Muscle of leg (tissue), 16 donors: Measurements from ENCODE around the gene TRIM66. TPM values are rescaled to one million over a fixed set of nuclear protein-coding genes. Genes with fewer than 3 reads are reported as not detected.

Experiments used
- DNase-seq: peaks from one replicate; pipeline ENCODE4 v3.0.0; 2013
- H3K27ac ChIP-seq: one replicate; pipeline ENCODE4 v1.5.1; 2013; ENCODE audit warnings: mild to moderate bottlenecking, low read length, control low read depth
- H3K27me3 ChIP-seq: one replicate; pipeline ENCODE4 v1.6.1; 2013; ENCODE audit warnings: low read length; ENCODE audit not compliant: control insufficient read depth, insufficient read depth
- H3K36me3 ChIP-seq: one replicate; pipeline ENCODE4 v1.6.1; 2013; ENCODE audit warnings: low read length; ENCODE audit not compliant: control insufficient read depth, insufficient read depth
- H3K4me1 ChIP-seq: one replicate; pipeline ENCODE4 v1.6.1; 2013; ENCODE audit warnings: low read length; ENCODE audit not compliant: control insufficient read depth, insufficient read depth
- H3K4me3 ChIP-seq: one replicate; pipeline ENCODE4 v1.5.1; 2013; ENCODE audit warnings: low read length, control low read depth
- H3K9me3 ChIP-seq: replicated peaks from 2 replicates; pipeline ENCODE4 v1.6.1; 2013; ENCODE audit warnings: low read depth, low read length; ENCODE audit not compliant: control insufficient read depth
- WGBS: methylation state at CpG from one replicate; pipeline ENCODE4 v1.1.5; 2013; ENCODE audit warnings: missing lambda C conversion rate; ENCODE audit not compliant: insufficient coverage; 5-methylcytosine and 5-hydroxymethylcytosine counted together
- long read RNA-seq, 11 donors: transcript quantifications; one replicate each; lab custom pipeline, GENCODE V29; 2026
- polyA plus RNA-seq, 8 donors: library from polyadenylated mRNA; unstranded; fragments of 120-200 nt; gene quantifications; one replicate each; pipeline versions ENCODE4 v1.2.1 to v1.2.3, GENCODE V29; 2013; ENCODE audit warnings: inconsistent platforms in 1 of 8, low replicate concordance in 1 of 8; ENCODE audit not compliant: insufficient read length in 8 of 8, insufficient read depth in 1 of 8
- total RNA-seq: library from RNA; stranded (reverse); fragments of 120-200 nt; gene quantifications from one replicate; pipeline ENCODE4 v1.2.4, GENCODE V29; 2013

Gene TRIM66
- 3.8 TPM for total RNA-seq
- polyA plus RNA-seq, result 1 to 10 TPM; 1.0 to 5.8 (median 2.7) TPM
- long read RNA-seq, donor 1, partial matches to known transcripts, result 776 of 1,523 reads
- long read RNA-seq, donor 1, other reads (novel, unspliced or antisense), result 747 of 1,523 reads
- long read RNA-seq, donor 2, partial matches to known transcripts, result 456 of 674 reads
- long read RNA-seq, donor 2, other reads (novel, unspliced or antisense), result 218 of 674 reads
- long read RNA-seq, donor 3, partial matches to known transcripts, result 1,160 of 1,988 reads
- long read RNA-seq, donor 3, other reads (novel, unspliced or antisense), result 828 of 1,988 reads
- long read RNA-seq, donor 4, partial matches to known transcripts, result 1,896 of 3,115 reads
- long read RNA-seq, donor 4, other reads (novel, unspliced or antisense), result 1,218 of 3,115 reads
- long read RNA-seq, donor 5, partial matches to known transcripts, result 3,565 of 7,191 reads
- long read RNA-seq, donor 5, other reads (novel, unspliced or antisense), result 3,626 of 7,191 reads
- long read RNA-seq, donor 6, partial matches to known transcripts, result 3,714 of 7,090 reads
- long read RNA-seq, donor 6, other reads (novel, unspliced or antisense), result 3,376 of 7,090 reads
- long read RNA-seq, donor 7, result 0 reads
- long read RNA-seq, donor 8, result 0 reads
- long read RNA-seq, donor 9, partial matches to known transcripts, result 2,636 of 4,709 reads
- long read RNA-seq, donor 9, other reads (novel, unspliced or antisense), result 2,073 of 4,709 reads
- long read RNA-seq, donor 10, partial matches to known transcripts, result 4,817 of 7,532 reads
- long read RNA-seq, donor 10, other reads (novel, unspliced or antisense), result 2,715 of 7,532 reads
- long read RNA-seq, donor 11, partial matches to known transcripts, result 2,065 of 4,000 reads
- long read RNA-seq, donor 11, other reads (novel, unspliced or antisense), result 1,935 of 4,000 reads

- 0% methylated on average over 61 of the region's 67 CpGs for WGBS
- peak; percentile 98 for DNase-seq
These were observed at the start of gene TRIM66, which contains the start of gene RPL27A for GRCh38 chr11:8682303-8683114. TSS of gene TRIM66 (minus strand) at chr11:8682665. CDS start at chr11:8672274, 10,391 bp downstream. TSS of gene RPL27A (plus strand) at chr11:8682792. CDS start at chr11:8682814, 22 bp downstream.

GRCh38 chr11:8731647-8732323 lies 49.3 kb upstream of the TRIM66 start:
- Histone ChIP-seq H3K27ac (no peak overlapping the region), H3K9me3 (no peaks in the 10 kb centered on the region), H3K4me1 (peaks cover 39% of the 10 kb centered on the region), H3K4me3 (no peak overlapping the region), H3K36me3 (peaks cover 51% of the 10 kb centered on the region), H3K27me3 (no peaks in the 10 kb centered on the region)
- 60% methylated on average over 1 of the region's 3 CpGs for WGBS
- DNase-seq, result no peak

More at GRCh38 chr11:8682303-8683114, at the start of gene TRIM66, which contains the start of gene RPL27A:
- Histone ChIP-seq H3K9me3 (no peaks in the 10 kb centered on the region), H3K4me3 (peak within 1 kb of the TSS; percentile 99), H3K4me1 (peaks cover 19% of the 10 kb centered on the region), H3K27ac (peak within 1 kb of the TSS; percentile 99), H3K36me3 (peaks cover 42% of the 10 kb centered on the region), H3K27me3 (no peaks in the 10 kb centered on the region)

GRCh38 chr11:8730697-8731020 lies 48.2 kb upstream of the TRIM66 start:
- Histone ChIP-seq H3K27ac (no peak overlapping the region), H3K36me3 (peaks cover 49% of the 10 kb centered on the region), H3K27me3 (no peaks in the 10 kb centered on the region), H3K4me3 (no peak overlapping the region), H3K9me3 (no peaks in the 10 kb centered on the region), H3K4me1 (peaks cover 39% of the 10 kb centered on the region)
- 91% methylated on average over 17 of the region's 23 CpGs for WGBS
- no peak for DNase-seq

GRCh38 chr11:8729837-8730696 lies 47.6 kb upstream of the TRIM66 start:
- no peak for DNase-seq
- Histone ChIP-seq H3K36me3 (peaks cover 47% of the 10 kb centered on the region), H3K27me3 (no peaks in the 10 kb centered on the region), H3K27ac (no peak overlapping the region), H3K4me3 (no peak overlapping the region), H3K4me1 (peaks cover 39% of the 10 kb centered on the region), H3K9me3 (no peaks in the 10 kb centered on the region)
- 79% methylated on average over 37 of the region's 38 CpGs for WGBS

GRCh38 chr11:8729067-8729466 lies 46.6 kb upstream of the TRIM66 start:
- no peak for DNase-seq
- WGBS, result no CpG with 5 or more reads among the region's 6 CpGs
- Histone ChIP-seq H3K36me3 (peaks cover 53% of the 10 kb centered on the region), H3K9me3 (no peaks in the 10 kb centered on the region), H3K4me1 (peaks cover 44% of the 10 kb centered on the region), H3K27ac (no peak overlapping the region), H3K4me3 (no peak overlapping the region), H3K27me3 (no peaks in the 10 kb centered on the region)

- Histone ChIP-seq H3K4me1 (peaks cover 44% of the 10 kb centered on the region), H3K4me3 (no peak overlapping the region), H3K36me3 (peaks cover 50% of the 10 kb centered on the region), H3K27ac (no peak overlapping the region), H3K27me3 (no peaks in the 10 kb centered on the region), H3K9me3 (no peaks in the 10 kb centered on the region)
- no peak for DNase-seq
- WGBS, result 40% methylated on average over 1 of the region's 4 CpGs
These were observed 46.1 kb upstream of the TRIM66 start for GRCh38 chr11:8728563-8728962.

GRCh38 chr11:8726395-8726794 lies 43.9 kb upstream of the TRIM66 start:
- no CpG with 5 or more reads among the region's 4 CpGs for WGBS
- Histone ChIP-seq H3K36me3 (peaks cover 58% of the 10 kb centered on the region), H3K27ac (no peak overlapping the region), H3K4me3 (no peak overlapping the region), H3K9me3 (no peaks in the 10 kb centered on the region), H3K4me1 (peaks cover 47% of the 10 kb centered on the region), H3K27me3 (no peaks in the 10 kb centered on the region)
- DNase-seq, result no peak

GRCh38 chr11:8724682-8725081 lies 42.2 kb upstream of the TRIM66 start:
- H3K27me3 ChIP-seq, result no peaks in the 10 kb centered on the region
- 74% methylated on average over 4 of the region's 7 CpGs for whole genome bisulfite sequencing
- H3K4me1 ChIP-seq, result peaks cover 64% of the 10 kb centered on the region
- H3K4me3 ChIP-seq, result no peak overlapping the region
- DNase-seq, result no peak
- peaks cover 47% of the 10 kb centered on the region for H3K36me3 ChIP-seq
- H3K9me3 ChIP-seq, result no peaks in the 10 kb centered on the region
- H3K27ac ChIP-seq, result no peak overlapping the region
